GM21423 (cell line): ENCODE results near the gene CHN2.
"Not testable (repeated sequence)": the region's sequence is repeated elsewhere in the genome, so short reads cannot be mapped to it uniquely, and the experiment has no call there.

Experiments
- ATAC-seq: cut with Tn5 transposase; IDR thresholded peaks from one replicate; pipeline ENCODE4 v1.9.1; 2021; ENCODE audit warnings: mild to moderate bottlenecking, moderate library complexity; ENCODE audit not compliant: unreplicated experiment

Gene CHN2

DNA sequence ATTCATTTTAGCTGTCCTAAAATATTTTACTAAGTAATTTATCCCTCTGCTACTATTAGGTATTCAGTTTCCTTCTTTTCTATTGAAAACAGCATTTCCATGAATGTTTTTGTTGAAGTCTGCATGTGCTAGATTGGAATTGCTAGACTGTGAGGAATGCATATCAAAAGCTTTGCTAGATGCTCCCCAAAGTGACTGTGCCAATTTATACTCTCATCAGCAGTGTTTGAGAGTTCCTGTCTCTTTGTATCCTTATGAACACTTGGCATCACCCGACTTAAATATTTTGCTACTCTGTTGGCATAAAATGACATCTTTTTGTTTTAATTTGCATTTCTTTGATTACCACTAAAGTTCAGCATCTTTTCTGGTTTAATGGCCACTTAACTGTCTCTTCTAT lies 324.0 kb downstream of the CHN2 start:
- no peak for ATAC-seq

DNA sequence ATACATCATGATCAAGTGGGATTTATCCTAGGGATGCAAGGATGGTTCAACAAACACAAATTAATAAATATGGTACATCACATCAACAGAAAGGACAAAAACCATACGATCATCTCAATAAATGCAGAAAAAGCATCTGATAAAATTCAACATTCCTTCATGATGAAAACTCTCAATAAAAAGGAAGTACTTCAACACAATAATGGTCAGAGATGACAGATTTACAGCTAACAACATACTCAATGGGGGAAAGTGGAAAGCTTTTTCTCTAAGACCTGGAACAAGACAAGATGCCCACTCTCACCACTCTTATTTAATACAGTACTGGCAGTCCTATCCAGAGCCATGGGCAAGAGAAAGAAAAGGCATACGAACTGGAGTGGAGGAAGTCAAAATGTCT lies 329.2 kb downstream of the CHN2 start:
- ATAC-seq, result no peak

- no peak for ATAC-seq
These were observed 333.0 kb downstream of the CHN2 start for GRCh38 chr7:29527505-29528108.

GRCh38 chr7:29528526-29528925 lies 334.0 kb downstream of the CHN2 start:
- ATAC-seq, result not testable (repeated sequence)
